GM19239 (cell line): ENCODE results near the gene FRAS1.
"Not testable (repeated sequence)": the region's sequence is repeated elsewhere in the genome, so short reads cannot be mapped to it uniquely, and the experiment has no call there.

Experiments
- DNase-seq: peaks from one replicate; pipeline ENCODE4 v3.0.0; 2011; ENCODE audit warnings: low spot score; ENCODE audit not compliant: insufficient read length
- FAIRE-seq: peaks from 2 replicates; lab custom pipeline; 2011; peaks lifted over from hg19 to GRCh38; lab: Jason Lieb, UNC

FRAS1 gene

GRCh38 chr4:78092350-78092749 lies 35.2 kb downstream of the FRAS1 start:
- not testable (repeated sequence) for DNase-seq, FAIRE-seq

GRCh38 chr4:78092850-78093249 lies 35.7 kb downstream of the FRAS1 start:
- FAIRE-seq (no peak), DNase-seq (no peak)

- FAIRE-seq, result no peak
Measured at GRCh38 chr4:78095081-78095480, 38.0 kb downstream of the FRAS1 start.

GRCh38 chr4:78099058-78099457 lies 41.9 kb downstream of the FRAS1 start:
- no peak for FAIRE-seq
- no peak for DNase-seq

More at GRCh38 chr4:78095081-78095480, 38.0 kb downstream of the FRAS1 start:
- DNase-seq, result no peak

GRCh38 chr4:78100060-78100459 lies 42.9 kb downstream of the FRAS1 start:
- DNase-seq, result no peak
- FAIRE-seq, result no peak

GRCh38 chr4:78119698-78120097 lies 62.6 kb downstream of the FRAS1 start:
- FAIRE-seq, result no peak

GRCh38 chr4:78120144-78120880 lies 63.2 kb downstream of the FRAS1 start:
- no peak for DNase-seq
- no peak for FAIRE-seq

More at GRCh38 chr4:78119698-78120097, 62.6 kb downstream of the FRAS1 start:
- no peak for DNase-seq

- no peak for DNase-seq
- no peak for FAIRE-seq
Measured at GRCh38 chr4:78121338-78121904, 64.3 kb downstream of the FRAS1 start.

- FAIRE-seq, DNase-seq: not testable (repeated sequence)
Measured at GRCh38 chr4:78125834-78126331, 68.8 kb downstream of the FRAS1 start.

- DNase-seq (no peak), FAIRE-seq (no peak)
Measured at GRCh38 chr4:78129383-78130108, 72.4 kb downstream of the FRAS1 start.

GRCh38 chr4:78131403-78131802 lies 74.3 kb downstream of the FRAS1 start:
- no peak for FAIRE-seq

GRCh38 chr4:78136109-78137081 lies 79.3 kb downstream of the FRAS1 start:
- DNase-seq (no peak), FAIRE-seq (no peak)

More at GRCh38 chr4:78131403-78131802, 74.3 kb downstream of the FRAS1 start:
- no peak for DNase-seq

GRCh38 chr4:78137532-78137931 lies 80.4 kb downstream of the FRAS1 start:
- DNase-seq, result no peak
- FAIRE-seq, result no peak

- no peak for DNase-seq
- no peak for FAIRE-seq
Measured at GRCh38 chr4:78138252-78138651, 81.1 kb downstream of the FRAS1 start.

- FAIRE-seq (no peak), DNase-seq (no peak)
Measured at GRCh38 chr4:78143634-78144033, 86.5 kb downstream of the FRAS1 start.

- FAIRE-seq, result no peak
- no peak for DNase-seq
Measured at GRCh38 chr4:78145008-78145407, 87.9 kb downstream of the FRAS1 start.

GRCh38 chr4:78145622-78146021 lies 88.5 kb downstream of the FRAS1 start:
- no peak for FAIRE-seq

GRCh38 chr4:78149751-78150542 lies 92.8 kb downstream of the FRAS1 start:
- DNase-seq (no peak), FAIRE-seq (no peak)

More at GRCh38 chr4:78145622-78146021, 88.5 kb downstream of the FRAS1 start:
- DNase-seq, result no peak

GRCh38 chr4:78150543-78150864 lies 93.4 kb downstream of the FRAS1 start:
- FAIRE-seq (no peak), DNase-seq (no peak)
